GM21737 (cell line): ENCODE data around the gene CPED1.
"Not testable (repeated sequence)": the region's sequence is repeated elsewhere in the genome, so short reads cannot be mapped to it uniquely, and the experiment has no call there.

Experiments
- ATAC-seq: cut with Tn5 transposase; IDR thresholded peaks from one replicate; pipeline ENCODE4 v1.9.1; 2021; ENCODE audit warnings: mild to moderate bottlenecking, moderate library complexity; ENCODE audit not compliant: unreplicated experiment

The CPED1 gene

GRCh38 chr7:121167971-121168370 is 179.5 kb downstream of the CPED1 start:
- ATAC-seq: no peak

DNA sequence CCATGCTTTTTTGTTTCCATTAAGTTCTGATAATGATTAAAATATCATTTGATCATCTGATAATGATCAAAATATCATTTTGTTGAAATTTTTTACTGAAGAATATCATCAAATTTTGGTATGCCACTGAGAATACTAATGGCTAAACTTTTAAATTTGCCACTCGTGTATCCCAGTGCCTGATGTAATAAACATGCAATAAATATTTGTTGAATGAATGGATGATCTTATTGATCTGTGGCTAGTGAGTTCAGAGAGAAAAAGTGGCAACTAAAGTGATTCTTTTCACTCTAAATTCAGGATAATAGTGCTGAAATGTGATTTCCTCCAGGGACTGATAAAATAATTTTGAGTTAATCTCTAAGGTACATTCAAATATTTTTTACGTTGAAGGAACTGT is 181.0 kb downstream of the CPED1 start:
- ATAC-seq: no peak

- ATAC-seq: no peak
These were observed 184.0 kb downstream of the CPED1 start for GRCh38 chr7:121172484-121172883.

GRCh38 chr7:121175826-121176225 is 187.3 kb downstream of the CPED1 start:
- no peak for ATAC-seq

GRCh38 chr7:121178452-121178851 is 189.9 kb downstream of the CPED1 start:
- no peak for ATAC-seq

DNA sequence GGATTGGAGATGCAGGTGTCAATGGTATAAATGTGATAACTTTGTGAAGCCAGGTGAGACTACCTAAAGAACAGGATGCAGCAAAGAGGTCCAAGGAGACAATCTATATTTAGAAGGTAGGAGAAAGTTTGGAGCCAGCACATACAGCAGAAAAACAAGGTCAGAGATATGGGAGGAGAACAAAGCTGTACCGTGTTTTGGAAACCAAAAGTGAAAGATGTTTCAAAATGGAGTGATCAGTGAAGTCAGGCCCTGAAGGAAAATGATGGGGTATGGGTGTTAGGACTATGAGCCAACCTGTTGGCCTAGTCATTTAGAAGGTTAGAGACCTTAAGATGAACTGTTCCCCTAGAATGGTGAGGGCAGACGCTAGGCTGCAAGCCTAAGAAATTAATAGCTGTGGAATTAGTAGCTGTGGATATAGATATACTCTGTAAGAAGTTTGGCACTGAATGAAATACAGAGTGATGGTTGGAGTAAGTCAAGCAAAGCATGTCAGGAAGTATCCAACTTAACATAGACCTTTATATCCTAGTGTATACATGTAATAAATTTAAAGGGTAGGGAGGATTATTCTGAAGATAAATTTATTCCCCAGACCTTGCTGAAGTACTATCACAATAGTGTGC is 190.5 kb downstream of the CPED1 start:
- peak; percentile 34 for ATAC-seq

GRCh38 chr7:121180436-121181063 is 192.0 kb downstream of the CPED1 start:
- peak; percentile 95 for ATAC-seq

DNA sequence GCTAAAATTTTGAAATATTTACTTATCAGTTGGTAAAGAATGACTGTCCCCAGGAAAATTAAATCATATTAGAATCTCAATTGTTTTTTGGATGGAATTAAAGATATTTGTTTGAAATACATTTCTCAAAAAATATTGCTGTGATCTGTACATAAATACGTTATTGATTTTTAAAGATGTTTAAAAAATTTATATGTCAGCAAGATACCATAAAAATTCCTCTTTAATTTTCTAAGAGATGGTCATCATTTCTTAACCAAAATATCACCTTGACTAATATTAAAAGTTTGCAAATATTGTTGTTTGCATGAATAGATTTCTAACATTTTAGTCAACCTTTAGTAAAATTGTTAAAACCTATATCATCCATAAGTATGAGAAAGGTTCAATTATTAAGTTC is 192.8 kb downstream of the CPED1 start:
- ATAC-seq: no peak

DNA sequence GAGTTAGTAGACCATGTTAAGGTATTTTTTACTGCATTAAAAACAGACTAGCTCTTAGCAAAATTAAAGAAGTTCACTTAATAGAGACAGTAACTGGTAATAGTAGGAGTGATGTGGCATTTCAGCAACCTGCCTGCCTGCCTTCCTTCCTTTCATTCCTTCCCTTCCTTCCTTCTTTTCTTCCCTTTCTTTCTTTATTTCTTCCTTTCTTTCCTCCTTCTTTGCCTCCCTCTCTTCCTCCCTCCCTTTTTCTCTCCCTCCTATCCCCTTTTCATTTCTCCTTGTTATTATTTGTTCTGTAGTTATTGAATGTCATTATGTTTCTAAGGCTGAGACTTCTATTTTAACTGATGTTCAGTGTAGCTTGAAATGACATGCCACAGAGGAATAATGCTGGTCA is 193.8 kb downstream of the CPED1 start:
- no peak for ATAC-seq

DNA sequence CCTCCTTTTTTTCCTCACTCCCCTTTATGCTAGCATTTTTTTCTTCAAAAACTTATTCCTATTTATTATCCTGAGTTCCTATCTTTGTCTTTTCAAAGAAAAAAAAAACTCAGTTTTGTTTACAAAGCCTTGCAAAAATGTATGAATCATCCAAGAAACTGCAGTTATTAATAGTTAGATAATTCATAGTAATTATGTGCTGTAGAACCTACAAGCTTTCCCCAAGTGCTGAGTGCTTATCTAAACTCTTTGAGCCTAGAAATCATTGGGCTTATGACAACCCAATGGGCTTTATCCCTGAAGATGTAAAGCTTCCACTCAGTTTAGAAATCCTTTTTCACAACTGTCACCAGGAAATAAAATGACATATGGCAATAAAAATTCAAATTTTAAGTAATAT is 194.4 kb downstream of the CPED1 start:
- ATAC-seq: no peak

- ATAC-seq: not testable (repeated sequence)
These were observed 195.4 kb downstream of the CPED1 start for GRCh38 chr7:121183883-121184282.

GRCh38 chr7:121186746-121187145 is 198.2 kb downstream of the CPED1 start:
- no peak for ATAC-seq

- ATAC-seq: peak; percentile 85
These were observed 198.7 kb downstream of the CPED1 start for GRCh38 chr7:121187222-121187621.

- ATAC-seq: no peak
These were observed 199.2 kb downstream of the CPED1 start for GRCh38 chr7:121187676-121188075.

GRCh38 chr7:121192834-121193233 is 204.3 kb downstream of the CPED1 start:
- no peak for ATAC-seq

GRCh38 chr7:121195010-121195409 is 206.5 kb downstream of the CPED1 start:
- no peak for ATAC-seq

- no peak for ATAC-seq
These were observed 207.4 kb downstream of the CPED1 start for GRCh38 chr7:121195874-121196273.

GRCh38 chr7:121196286-121196685 is 207.8 kb downstream of the CPED1 start:
- ATAC-seq: no peak

DNA sequence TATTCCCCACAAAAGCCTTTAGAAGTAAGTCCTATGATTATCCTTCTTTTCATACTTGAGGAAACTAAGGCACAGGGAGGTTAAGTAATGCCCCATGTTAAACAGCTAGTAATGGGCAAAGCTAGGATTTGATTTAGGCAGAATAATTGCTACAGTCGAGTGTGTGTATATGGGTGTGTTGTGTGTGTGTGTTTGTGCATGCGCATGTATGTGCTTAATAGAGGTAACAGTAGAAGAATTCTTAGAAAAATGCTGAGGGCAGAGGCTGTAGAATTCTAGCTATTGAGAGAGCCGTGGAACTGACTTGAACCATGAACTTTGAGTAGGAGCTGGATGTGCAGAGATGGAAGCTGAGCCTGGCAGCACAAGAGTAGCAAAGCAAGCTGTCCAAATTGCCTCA is 208.9 kb downstream of the CPED1 start:
- ATAC-seq: no peak

DNA sequence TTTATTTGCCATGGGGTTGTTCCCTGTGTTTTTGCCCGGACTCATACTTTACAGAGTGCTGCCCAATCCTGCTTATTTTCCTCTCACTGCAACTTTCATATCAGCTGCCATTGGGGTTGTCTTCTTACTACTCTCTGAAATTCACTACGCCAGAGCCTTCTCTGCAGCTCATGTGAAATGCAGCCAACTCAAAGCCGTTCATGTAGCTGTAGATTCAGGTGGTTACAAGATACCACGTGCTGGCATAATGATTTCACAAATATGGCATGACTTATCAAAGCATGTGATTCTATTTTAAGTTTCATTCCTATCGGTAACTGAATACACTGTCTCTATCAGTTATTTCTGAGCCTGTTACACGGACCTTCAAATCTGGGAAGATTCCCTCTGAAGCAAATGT is 210.0 kb downstream of the CPED1 start:
- no peak for ATAC-seq

GRCh38 chr7:121202125-121202524 is 213.6 kb downstream of the CPED1 start:
- no peak for ATAC-seq

DNA sequence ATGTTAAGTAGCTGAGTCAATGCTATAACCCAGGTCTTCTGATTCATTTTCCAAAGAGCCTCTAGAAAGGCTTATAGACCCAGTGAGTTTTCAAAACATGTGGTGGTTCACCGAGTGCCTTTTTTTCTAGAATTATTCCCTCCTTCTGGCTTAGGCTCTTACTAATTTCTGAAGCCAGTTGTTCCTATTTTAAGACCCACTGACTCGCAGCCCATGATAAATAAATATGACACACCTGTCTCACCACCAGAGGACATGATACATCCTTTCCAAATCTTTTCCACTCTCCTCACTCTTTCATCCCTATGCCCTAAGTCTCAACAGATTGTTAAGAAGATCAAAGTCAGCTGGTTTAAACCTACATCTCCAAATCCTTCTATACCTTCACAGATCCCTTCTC is 214.3 kb downstream of the CPED1 start:
- no peak for ATAC-seq

GRCh38 chr7:121204537-121204936 is 216.0 kb downstream of the CPED1 start:
- no peak for ATAC-seq
